K562 (cell line): ENCODE data around the gene C6orf58. TPM values are rescaled to one million over a fixed set of nuclear protein-coding genes. Genes with fewer than 3 reads are reported as not detected.

ENCODE experiments used
- ATF6 ChIP-seq: sonication (generic); formaldehyde crosslinking; IDR thresholded peaks from 2 replicates; pipeline ENCODE4 v1.4.0; 2020; ENCODE audit warnings: mild to moderate bottlenecking, missing genetic modification reagents
- CEBPB ChIP-seq: fragments of 450-650 bp; IDR thresholded peaks from 2 replicates; pipeline ENCODE4 v1.6.1; 2016; ENCODE audit warnings: missing genetic modification characterization, missing compliant biosample characterization
- E2F6 ChIP-seq, 2 experiments: IDR thresholded peaks; 2 replicates each; pipeline ENCODE4 v1.6.1; 2011; ENCODE audit warnings: borderline replicate concordance in 1 of 2, control low read depth in 1 of 2, low read depth in 1 of 2, low read length in 1 of 2, mild to moderate bottlenecking in 1 of 2, mixed read lengths in 1 of 2, moderate library complexity in 1 of 2; ENCODE audit not compliant: insufficient read depth in 1 of 2, insufficient read length in 1 of 2, poor library complexity in 1 of 2, severe bottlenecking in 1 of 2; ENCODE audit errors: extremely low read depth in 1 of 2
- MYNN ChIP-seq, 2 experiments: sonication (generic); formaldehyde crosslinking in 1 of 2; IDR thresholded peaks; 2 replicates each; pipeline versions ENCODE4 v1.5.0 to v1.6.1; 2016 to 2020; ENCODE audit warnings: antibody characterized with exemption in 1 of 2, missing genetic modification reagents in 1 of 2
- TAF15 ChIP-seq: fragments of 200-400 bp; formaldehyde crosslinking; IDR thresholded peaks from 2 replicates; pipeline ENCODE4 v1.6.1; 2017; ENCODE audit warnings: mild to moderate bottlenecking, low read depth, low read length, moderate library complexity
- TCFL5 ChIP-seq: fragments of 250-450 bp; sonication (Bioruptor Pico); conservative IDR thresholded peaks from 2 replicates; pipeline ENCODE4 v1.6.1; 2021; ENCODE audit warnings: mild to moderate bottlenecking, moderate library complexity, matching md5 sums
- ZNF232 ChIP-seq: sonication (generic); formaldehyde crosslinking; IDR thresholded peaks from 2 replicates; pipeline ENCODE4 v1.8.0; 2022; ENCODE audit warnings: mild to moderate bottlenecking, missing genetic modification reagents
- polyA plus RNA-seq, 8 experiments: library from polyadenylated mRNA; depleted of rRNA in 4 of 8; stranded (reverse) in 5 of 8; unstranded in 3 of 8; fragments of >200 nt; fragmentation: Nextera tagmentation in 2 of 8; fragmentation: Illumina TruSeq in 1 of 8; extraction: Ambion mirVana in 2 of 8; extraction: Trizol in 1 of 8; gene quantifications; 2 replicates each; pipeline versions ENCODE4 v1.2.1 to v1.2.3, GENCODE V29; 2011 to 2014; ENCODE audit warnings: inconsistent platforms in 1 of 8, missing spikeins in 1 of 8
- total RNA-seq, 7 experiments: library from RNA; depleted of rRNA in 6 of 7; stranded (reverse); fragments of >200 nt in 6 of 7; fragmentation: Illumina TruSeq in 2 of 7; extraction: Trizol in 2 of 7; gene quantifications; 2 replicates each; pipeline versions ENCODE4 v1.2.1 to v1.2.3, GENCODE V29; 2011 to 2021; ENCODE audit warnings: low replicate concordance in 1 of 7

Gene C6orf58
- total and polyA plus RNA-seq, 9 of the 15 experiments (the other 6 are each of a cell fraction or from before 2014, with no cell fraction given), result 0.04 TPM; not detected in 8

- TF ChIP-seq E2F6 (IDR thresholded peaks at IDR 0.05; ENCODE audit: borderline replicate concordance in 1 of 2, extremely low read depth in 1 of 2, insufficient read depth in 1 of 2, insufficient read length in 1 of 2, low read depth in 1 of 2, low read length in 1 of 2, poor library complexity in 1 of 2, severe bottlenecking in 1 of 2) (no peak), TCFL5 (CRISPR knock-in tag) (no peak), CEBPB (tag) (no peak), ZNF232 (CRISPR knock-in tag) (no peak), MYNN (IDR thresholded peaks at IDR 0.05) (no peak), MYNN (CRISPR knock-in tag; IDR thresholded peaks at IDR 0.05) (no peak), TAF15 (no peak), ATF6 (CRISPR knock-in tag) (no peak)
- TF ChIP-seq, all 486 proteins: peak for 0
Measured at GRCh38 chr6:127635091-127635490, 58.1 kb downstream of the C6orf58 start (continued).
